HG03139 (cell line): ENCODE data around the gene GMDS.

Experiments used
- ATAC-seq: cut with Tn5 transposase; IDR thresholded peaks from one replicate; pipeline ENCODE4 v1.9.1; 2021; ENCODE audit not compliant: unreplicated experiment

Gene GMDS

GRCh38 chr6:1611322-1611571 lies 634.2 kb downstream of the GMDS start:
- no peak for ATAC-seq

DNA sequence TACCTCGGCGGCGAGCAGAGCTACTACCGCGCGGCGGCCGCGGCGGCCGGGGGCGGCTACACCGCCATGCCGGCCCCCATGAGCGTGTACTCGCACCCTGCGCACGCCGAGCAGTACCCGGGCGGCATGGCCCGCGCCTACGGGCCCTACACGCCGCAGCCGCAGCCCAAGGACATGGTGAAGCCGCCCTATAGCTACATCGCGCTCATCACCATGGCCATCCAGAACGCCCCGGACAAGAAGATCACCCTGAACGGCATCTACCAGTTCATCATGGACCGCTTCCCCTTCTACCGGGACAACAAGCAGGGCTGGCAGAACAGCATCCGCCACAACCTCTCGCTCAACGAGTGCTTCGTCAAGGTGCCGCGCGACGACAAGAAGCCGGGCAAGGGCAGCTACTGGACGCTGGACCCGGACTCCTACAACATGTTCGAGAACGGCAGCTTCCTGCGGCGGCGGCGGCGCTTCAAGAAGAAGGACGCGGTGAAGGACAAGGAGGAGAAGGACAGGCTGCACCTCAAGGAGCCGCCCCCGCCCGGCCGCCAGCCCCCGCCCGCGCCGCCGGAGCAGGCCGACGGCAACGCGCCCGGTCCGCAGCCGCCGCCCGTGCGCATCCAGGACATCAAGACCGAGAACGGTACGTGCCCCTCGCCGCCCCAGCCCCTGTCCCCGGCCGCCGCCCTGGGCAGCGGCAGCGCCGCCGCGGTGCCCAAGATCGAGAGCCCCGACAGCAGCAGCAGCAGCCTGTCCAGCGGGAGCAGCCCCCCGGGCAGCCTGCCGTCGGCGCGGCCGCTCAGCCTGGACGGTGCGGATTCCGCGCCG lies 634.7 kb downstream of the GMDS start:
- no peak for ATAC-seq

DNA sequence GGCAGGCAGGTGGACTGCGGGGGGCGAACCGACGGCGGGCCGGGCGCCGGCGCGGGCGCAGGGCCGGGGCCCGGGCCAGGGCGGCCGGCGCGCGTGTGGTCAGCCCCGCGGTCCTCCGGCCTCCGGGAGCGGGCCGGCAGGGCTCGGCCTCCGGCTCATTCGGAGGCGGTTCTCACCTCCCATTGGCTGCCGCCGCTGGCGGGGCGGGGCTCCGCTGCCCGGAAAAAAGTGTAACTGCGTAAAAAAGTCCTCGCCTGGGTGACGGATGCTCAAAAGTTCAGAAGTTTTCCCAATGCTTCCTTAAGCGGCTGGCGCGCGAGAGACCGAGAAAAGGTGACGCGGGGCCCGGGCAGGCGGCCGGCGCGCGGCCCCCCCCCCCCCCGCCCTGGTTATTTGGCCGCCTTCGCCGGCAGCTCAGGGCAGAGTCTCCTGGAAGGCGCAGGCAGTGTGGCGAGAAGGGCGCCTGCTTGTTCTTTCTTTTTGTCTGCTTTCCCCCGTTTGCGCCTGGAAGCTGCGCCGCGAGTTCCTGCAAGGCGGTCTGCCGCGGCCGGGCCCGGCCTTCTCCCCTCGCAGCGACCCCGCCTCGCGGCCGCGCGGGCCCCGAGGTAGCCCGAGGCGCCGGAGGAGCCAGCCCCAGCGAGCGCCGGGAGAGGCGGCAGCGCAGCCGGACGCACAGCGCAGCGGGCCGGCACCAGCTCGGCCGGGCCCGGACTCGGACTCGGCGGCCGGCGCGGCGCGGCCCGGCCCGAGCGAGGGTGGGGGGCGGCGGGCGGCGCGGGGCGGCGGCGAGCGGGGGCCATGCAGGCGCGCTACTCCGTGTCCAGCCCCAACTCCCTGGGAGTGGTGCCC lies 635.5 kb downstream of the GMDS start, which contains the start of gene FOXC1:
Gene FOXC1, plus strand, starts transcription at position 268 of the 849 bp plus-strand sequence. Its CDS starts 531 bp downstream, at position 799.
- ATAC-seq: no peak

DNA sequence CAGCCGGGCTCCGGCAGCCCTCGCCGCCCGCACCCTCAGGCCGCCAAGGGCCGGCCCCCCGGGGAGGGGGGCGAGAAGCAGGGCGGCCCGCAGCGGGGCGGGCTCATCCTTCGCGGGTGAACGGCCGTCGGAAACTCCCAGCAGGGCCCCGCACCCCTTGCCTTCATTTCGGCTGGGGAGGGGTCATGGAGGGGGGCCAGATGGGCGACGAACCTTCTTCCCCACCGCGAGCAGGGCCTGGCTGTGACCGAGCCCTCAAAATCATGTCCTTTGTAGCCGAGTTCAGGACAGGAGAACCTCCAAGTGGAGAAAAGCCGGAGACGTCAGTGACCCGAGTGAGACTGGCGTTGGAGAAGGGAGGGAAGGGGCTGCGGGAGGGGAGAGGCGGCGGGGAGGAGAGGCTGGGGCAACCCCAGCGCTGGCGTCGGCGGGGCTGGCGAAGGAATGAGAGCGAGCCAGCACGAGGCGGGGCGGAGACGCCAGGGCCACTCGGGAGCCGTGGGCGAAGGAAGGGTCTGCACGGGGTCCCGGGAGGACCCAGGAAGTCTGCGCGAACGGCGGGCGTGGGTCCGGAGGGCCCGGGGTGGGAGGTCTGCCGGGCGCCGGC lies 636.3 kb downstream of the GMDS start:
- no peak for ATAC-seq

GRCh38 chr6:1608222-1609040 lies 637.0 kb downstream of the GMDS start:
- ATAC-seq: no peak

GRCh38 chr6:1607516-1608221 lies 637.7 kb downstream of the GMDS start:
- ATAC-seq: no peak

DNA sequence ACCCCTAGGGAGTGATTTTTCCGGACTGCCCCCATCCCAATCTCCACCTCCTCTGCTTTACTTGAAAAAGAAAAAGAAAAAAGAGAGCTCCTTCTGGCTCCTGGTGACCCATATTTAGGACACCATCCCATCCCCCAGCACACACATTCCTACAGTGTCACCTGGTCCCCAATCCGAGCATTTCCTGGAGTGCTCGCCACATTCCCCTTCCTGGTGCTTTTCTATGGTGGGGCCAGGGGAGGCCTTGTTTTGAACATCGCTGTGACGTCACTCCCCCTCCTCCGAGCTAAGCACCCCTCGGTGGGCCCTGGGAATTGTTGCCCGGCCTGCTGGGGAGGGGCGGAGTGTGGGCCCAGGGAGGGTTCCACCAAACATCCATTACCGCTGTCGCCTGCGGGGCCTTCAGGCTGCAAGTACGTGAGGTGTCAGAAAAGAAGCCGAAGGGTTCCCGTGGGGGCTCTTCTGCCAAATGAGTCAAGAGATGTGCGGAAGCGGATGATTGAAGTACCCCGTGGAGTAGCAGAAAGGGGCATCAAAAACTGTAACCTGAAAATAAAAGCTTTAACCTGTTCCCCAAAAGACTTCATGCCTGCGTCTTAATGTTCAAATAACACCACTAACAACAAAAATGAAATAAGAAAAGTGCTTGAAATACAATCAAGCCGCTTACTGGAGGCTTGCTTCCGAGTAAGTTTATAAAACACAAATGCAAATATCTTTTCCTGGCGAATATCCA lies 638.5 kb downstream of the GMDS start:
- ATAC-seq: no peak

DNA sequence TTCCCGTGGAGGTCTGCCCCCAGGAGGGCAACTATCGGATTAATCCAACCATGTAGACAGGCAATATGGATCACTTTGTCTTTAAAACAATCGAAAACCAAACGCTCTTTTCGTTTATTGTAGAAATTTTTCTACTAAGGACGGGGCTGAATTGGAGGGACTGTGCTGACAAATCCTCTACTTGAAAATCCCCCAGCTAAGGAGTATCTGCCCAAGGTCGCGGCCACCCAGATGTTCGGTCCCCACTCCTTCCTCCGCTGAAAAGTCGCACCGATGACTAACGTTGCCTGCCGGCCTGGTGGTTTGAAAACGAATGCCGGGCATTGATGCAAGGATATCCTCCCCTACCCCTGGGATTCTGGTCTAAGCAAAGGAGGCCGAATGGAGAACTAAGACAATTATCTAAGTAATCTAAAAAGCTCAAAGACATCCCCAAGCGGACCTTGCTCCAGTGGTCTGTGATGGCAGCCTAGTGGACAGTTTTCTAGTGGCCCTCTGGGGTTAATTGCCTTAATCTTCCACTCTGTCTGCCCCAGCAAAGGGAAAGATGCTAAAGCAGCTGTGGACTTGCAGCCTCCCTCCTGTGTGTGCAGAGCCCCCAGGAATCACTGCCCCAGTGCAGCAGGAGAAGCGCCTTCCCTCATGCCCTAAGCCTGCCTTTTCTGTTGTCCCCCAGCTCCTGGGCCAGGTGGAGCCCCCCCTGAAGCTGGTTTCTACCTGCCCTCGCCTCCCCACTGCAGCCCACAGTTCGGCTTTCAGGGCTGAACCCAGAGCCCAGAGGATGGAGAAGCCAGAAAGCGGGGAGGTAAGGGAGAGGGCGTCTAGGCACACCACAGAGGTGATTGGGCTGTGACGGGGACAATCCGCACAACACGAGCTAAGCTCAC lies 639.3 kb downstream of the GMDS start:
- no peak for ATAC-seq

DNA sequence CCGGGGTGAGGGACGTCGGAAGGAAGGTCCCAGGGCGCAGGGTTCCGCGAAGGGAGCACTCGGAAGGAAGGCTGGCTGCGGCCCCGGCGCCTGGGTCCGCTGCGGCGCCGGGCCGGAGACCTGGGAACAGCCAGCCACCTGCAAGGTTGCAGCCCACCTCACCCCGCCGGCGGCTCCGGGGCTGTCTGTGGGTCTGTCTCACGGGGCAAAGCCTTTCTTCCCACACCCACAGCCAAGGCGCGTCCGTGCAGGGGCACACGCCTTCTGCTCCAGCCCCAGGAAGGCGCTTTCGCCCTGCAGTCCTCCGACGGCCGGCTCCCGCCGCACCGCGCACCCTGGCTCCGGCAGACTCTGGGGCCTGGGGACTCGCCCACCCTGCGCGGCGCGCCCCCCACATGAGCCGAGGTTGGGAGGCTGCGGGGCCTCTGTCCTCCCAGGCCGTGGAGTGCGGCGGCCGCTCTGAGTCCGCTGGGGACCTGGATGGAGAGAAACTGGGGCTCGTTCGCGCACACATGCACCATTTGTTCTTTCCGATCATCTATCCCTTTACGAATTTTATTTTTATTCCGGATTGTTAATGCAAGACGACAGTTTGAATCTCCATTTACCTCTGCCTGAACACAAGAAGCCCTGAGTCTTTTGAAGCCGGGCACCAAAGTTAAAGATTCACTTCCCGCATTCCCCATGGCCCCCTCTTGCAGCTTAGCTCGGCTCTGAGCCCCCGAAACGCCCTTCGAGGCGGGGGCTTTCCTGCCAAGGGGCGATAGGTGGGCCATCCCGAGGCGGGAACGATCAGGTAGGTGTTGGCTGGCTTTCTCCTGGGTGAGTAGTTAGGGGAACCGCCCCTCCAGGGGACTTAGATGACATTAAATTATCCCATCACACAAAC lies 640.2 kb downstream of the GMDS start:
- no peak for ATAC-seq

- ATAC-seq: no peak
Observed at GRCh38 chr6:1604158-1605003, 641.0 kb downstream of the GMDS start.

GRCh38 chr6:1603708-1604107 lies 641.7 kb downstream of the GMDS start:
- ATAC-seq: no peak

DNA sequence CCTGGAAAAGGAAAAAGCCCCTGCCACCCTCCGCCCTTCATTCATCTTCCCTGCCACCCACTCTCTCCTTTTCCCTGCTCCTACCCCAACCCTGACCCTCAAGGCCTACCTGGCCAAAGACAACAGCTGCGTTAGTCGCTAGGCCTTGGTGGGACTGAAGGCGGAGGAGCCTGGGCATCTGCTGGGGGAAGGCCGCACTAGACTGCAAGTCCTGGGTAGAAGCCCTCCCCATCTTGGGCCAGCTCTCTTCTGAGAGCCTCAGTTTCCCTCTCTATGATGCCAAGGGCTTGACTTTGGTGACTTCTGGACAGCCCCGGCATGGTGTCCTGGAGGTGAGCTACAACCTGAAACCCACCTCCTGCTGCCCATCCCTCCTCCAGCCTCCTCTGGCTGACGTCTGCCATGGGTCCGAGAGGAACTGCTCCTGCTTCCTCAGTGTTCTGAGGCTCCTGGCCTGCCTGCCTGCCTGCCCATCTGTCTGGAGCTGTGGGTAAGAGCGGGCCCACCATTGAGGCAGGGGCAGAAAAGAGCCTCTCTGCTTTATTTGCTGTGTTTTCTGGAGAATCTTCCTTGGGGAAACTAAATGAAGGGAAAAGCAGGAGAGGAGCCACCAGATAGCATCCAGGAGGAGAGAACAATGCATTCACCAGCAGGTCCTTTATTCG lies 643.2 kb downstream of the GMDS start:
- ATAC-seq: no peak

GRCh38 chr6:1601158-1602048 lies 644.0 kb downstream of the GMDS start:
- ATAC-seq: no peak

DNA sequence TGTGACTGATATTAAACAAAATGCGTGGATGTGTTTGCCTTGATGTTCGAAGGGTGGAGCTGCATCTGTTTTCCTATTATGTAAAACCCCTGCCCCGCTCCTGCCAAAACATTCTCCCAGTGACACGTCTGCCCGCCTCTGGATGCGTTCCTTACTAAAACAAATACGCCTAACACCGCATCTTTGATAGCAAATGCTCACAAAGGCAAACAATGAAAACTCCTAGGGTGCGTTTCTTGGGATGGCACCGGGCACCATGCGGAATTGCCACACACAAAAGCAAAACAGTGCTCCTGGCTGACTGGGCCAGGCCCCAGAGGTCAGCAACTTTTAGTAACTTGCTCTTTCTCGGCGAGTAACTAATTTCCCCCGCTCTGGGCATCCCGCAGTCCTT lies 644.6 kb downstream of the GMDS start:
- no peak for ATAC-seq

DNA sequence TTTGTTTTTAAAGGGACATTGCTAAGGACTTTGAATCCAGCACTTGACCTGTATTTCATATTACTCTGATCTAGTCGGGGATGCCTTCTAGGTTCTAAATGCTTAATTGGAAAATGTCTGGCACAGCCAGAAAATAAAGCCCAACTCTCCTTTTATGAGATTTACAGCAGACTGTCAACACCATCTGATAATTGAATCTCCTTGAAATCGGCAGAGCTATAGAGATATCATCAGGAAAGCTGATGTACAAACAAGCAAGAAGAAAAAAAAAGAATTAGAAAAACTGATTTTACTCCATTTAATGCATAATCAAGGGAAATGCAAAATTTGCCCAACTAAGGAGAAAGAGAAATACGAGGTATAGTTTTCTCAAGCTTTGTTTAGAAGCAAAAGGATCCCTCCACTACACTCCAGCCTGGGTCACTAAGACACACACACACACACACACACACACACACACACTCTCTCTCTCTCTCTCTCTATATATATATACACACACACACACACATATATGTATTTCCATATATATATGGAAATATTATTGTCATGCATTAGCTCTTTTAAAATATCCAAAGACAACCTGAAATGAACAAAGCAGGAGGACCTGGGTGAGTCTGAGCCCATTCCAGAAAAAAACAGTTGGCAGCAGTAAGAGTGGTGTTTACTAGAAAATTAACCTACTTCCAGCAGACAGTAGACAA lies 645.2 kb downstream of the GMDS start:
- no peak for ATAC-seq
